Esophagus squamous epithelium (tissue), 5 donors: ENCODE results near the gene OR2F2. TPM values are rescaled to one million over a fixed set of nuclear protein-coding genes. Genes with fewer than 3 reads are reported as not detected.

Source experiments
- DNase-seq: peaks from one replicate; lab custom pipeline; 2025; lab: John Stamatoyannopoulos, UW
- H3K27ac ChIP-seq, 4 donors: fragments of 200-600 bp; sonication (generic); one replicate each; pipeline ENCODE4 v1.5.1; 2016 to 2019; ENCODE audit warnings: mild to moderate bottlenecking in 1 of 4
- H3K27me3 ChIP-seq, 4 donors: fragments of 200-600 bp; sonication (generic); 1 replicate in 3 of 4; 2 replicates in 1 of 4; pipeline versions ENCODE4 v1.5.1 to v1.6.0; 2017 to 2021; ENCODE audit warnings: antibody characterized with exemption in 1 of 4
- H3K36me3 ChIP-seq, 3 donors: fragments of 200-600 bp; sonication (generic); one replicate each; pipeline ENCODE4 v1.5.1; 2016 to 2019
- H3K4me1 ChIP-seq, 3 donors: fragments of 200-600 bp; sonication (generic); one replicate each; pipeline ENCODE4 v1.5.1; 2017 to 2019
- H3K4me3 ChIP-seq, 4 donors: fragments of 200-600 bp; sonication (generic); 1 replicate in 3 of 4; 2 replicates in 1 of 4; pipeline ENCODE4 v1.5.1; 2016 to 2019; ENCODE audit warnings: mild to moderate bottlenecking in 2 of 4, moderate library complexity in 1 of 4
- H3K9me3 ChIP-seq, 3 donors: fragments of 200-600 bp; sonication (generic); one replicate each; pipeline ENCODE4 v1.5.1; 2016 to 2019
- CTCF ChIP-seq, 6 experiments: fragments of 450-650 bp in 4 of 6; fragments of 200-600 bp in 2 of 6; sonication (generic) in 2 of 6; IDR thresholded peaks; one replicate each; pipeline ENCODE4 v1.5.1; 2016 to 2019; ENCODE audit warnings: antibody characterized with exemption in 6 of 6, mild to moderate bottlenecking in 4 of 6, moderate library complexity in 4 of 6
- POLR2A ChIP-seq, 4 donors: fragments of 450-650 bp; IDR thresholded peaks; one replicate each; pipeline ENCODE4 v1.6.1; 2017; ENCODE audit warnings: antibody characterized with exemption in 4 of 4, mild to moderate bottlenecking in 4 of 4, moderate library complexity in 3 of 4
- WGBS, 2 donors: methylation state at CpG; one replicate each; pipeline ENCODE4 v1.1.5; 2018; 5-methylcytosine and 5-hydroxymethylcytosine counted together
- intact Hi-C: fragments of 100-400 bp; cut with DNase I; formaldehyde crosslinking; loops from one replicate; pipeline ENCODE4 v1.15.0; 2022
- total RNA-seq, 4 donors: library from RNA; depleted of rRNA; stranded (reverse); fragments of >200 nt; gene quantifications; one replicate each; pipeline ENCODE4 v1.1.0, GENCODE V29; 2016
- donor health status: DM: yes; HTN: yes; CAD: no.

The OR2F2 gene
- total RNA-seq, 4 donors from 2014 or later, result not detected

- Histone ChIP-seq H3K36me3 (peaks cover 0 to 8% (median 0%) of the 10 kb centered on the region in 3 donors), H3K27me3 (no peaks in the 10 kb centered on the region), H3K9me3 (no peaks in the 10 kb centered on the region), H3K27ac (no peak overlapping the region), H3K4me1 (no peaks in the 10 kb centered on the region), H3K4me3 (no peak overlapping the region)
- TF ChIP-seq CTCF (IDR thresholded peaks at IDR 0.05) (no peak), POLR2A (IDR thresholded peaks at IDR 0.05) (no peak)
- intact Hi-C loops, result no loop called here
- no peak for DNase-seq
- 92 to 98% methylated on average over 2 of the region's 2 CpGs for WGBS, 2 donors
Observed at GRCh38 chr7:143890558-143890957, 44.5 kb upstream of the OR2F2 start.

- peaks cover 0 to 8% (median 0%) of the 10 kb centered on the region in 3 donors for H3K36me3 ChIP-seq
- intact Hi-C loops, result no loop called here
- no peaks in the 10 kb centered on the region for H3K9me3 ChIP-seq
- no peaks in the 10 kb centered on the region for H3K27me3 ChIP-seq
- no peaks in the 10 kb centered on the region for H3K4me1 ChIP-seq
- no peak overlapping the region for H3K27ac ChIP-seq
- H3K4me3 ChIP-seq, result no peak overlapping the region
- TF ChIP-seq CTCF (IDR thresholded peaks at IDR 0.05) (no peak), POLR2A (IDR thresholded peaks at IDR 0.05) (no peak)
- 75 to 79% methylated on average over 2 of the region's 2 CpGs for WGBS, 2 donors
- no peak for DNase-seq
Observed at GRCh38 chr7:143891457-143891856, 43.6 kb upstream of the OR2F2 start.

GRCh38 chr7:143892527-143893300, 42.3 kb upstream of the OR2F2 start:
- H3K4me3 ChIP-seq, result no peak overlapping the region
- TF ChIP-seq POLR2A (IDR thresholded peaks at IDR 0.05) (no peak), CTCF (IDR thresholded peaks at IDR 0.05) (peak in 2 of 6 experiments; percentile 8 to 25)
- WGBS, 2 donors, result 85 to 93% methylated on average over 5 of the region's 5 CpGs
- no peaks in the 10 kb centered on the region for H3K27me3 ChIP-seq
- no peaks in the 10 kb centered on the region for H3K9me3 ChIP-seq
- no peak overlapping the region for H3K27ac ChIP-seq
- H3K4me1 ChIP-seq, result no peaks in the 10 kb centered on the region
- peaks cover 0 to 8% (median 0%) of the 10 kb centered on the region in 3 donors for H3K36me3 ChIP-seq
- intact Hi-C loops, result no loop called here
- no peak for DNase-seq

- no peaks in the 10 kb centered on the region for H3K27me3 ChIP-seq
- intact Hi-C loops, result no loop called here
- no peaks in the 10 kb centered on the region for H3K9me3 ChIP-seq
- H3K36me3 ChIP-seq, result no peaks in the 10 kb centered on the region
- no peak overlapping the region for H3K4me3 ChIP-seq
- H3K27ac ChIP-seq, result no peak overlapping the region
- TF ChIP-seq CTCF (IDR thresholded peaks at IDR 0.05) (no peak), POLR2A (IDR thresholded peaks at IDR 0.05) (no peak)
- no peak for DNase-seq
- peaks cover 7 to 30% (median 10%) of the 10 kb centered on the region in 3 donors for H3K4me1 ChIP-seq
Observed at GRCh38 chr7:143896667-143897066, 38.4 kb upstream of the OR2F2 start.

GRCh38 chr7:143898810-143899209, 36.2 kb upstream of the OR2F2 start:
- H3K27me3 ChIP-seq, result no peaks in the 10 kb centered on the region
- no peak overlapping the region for H3K27ac ChIP-seq
- intact Hi-C loops, result no loop called here
- H3K9me3 ChIP-seq, result no peaks in the 10 kb centered on the region
- WGBS, 2 donors, result 90 to 100% methylated on average over 1 of the region's 1 CpG
- no peaks in the 10 kb centered on the region for H3K36me3 ChIP-seq
- no peak overlapping the region for H3K4me3 ChIP-seq
- peaks cover 7 to 35% (median 10%) of the 10 kb centered on the region in 3 donors for H3K4me1 ChIP-seq
- no peak for TF ChIP-seq POLR2A (IDR thresholded peaks at IDR 0.05)
- no peak for TF ChIP-seq CTCF (IDR thresholded peaks at IDR 0.05)
- no peak for DNase-seq
